RCC 7860 (cell line): Measurements from ENCODE around the gene BLNK.

Experiments used
- DNase-seq: peaks from one replicate; pipeline ENCODE4 v3.0.0-alpha.2; 2015; ENCODE audit warnings: low spot score
- FAIRE-seq: peaks from 2 replicates; lab custom pipeline; 2012; peaks lifted over from hg19 to GRCh38; lab: Jason Lieb, UNC

Gene BLNK

GRCh38 chr10:96289218-96289910, 18.0 kb upstream of the BLNK start:
- FAIRE-seq: no peak

GRCh38 chr10:96288151-96288621, 16.8 kb upstream of the BLNK start:
- DNase-seq (no peak), FAIRE-seq (no peak)

More at GRCh38 chr10:96289218-96289910, 18.0 kb upstream of the BLNK start:
- DNase-seq: no peak

GRCh38 chr10:96287392-96288105, 16.2 kb upstream of the BLNK start:
- DNase-seq (no peak), FAIRE-seq (no peak)

GRCh38 chr10:96285331-96285752, 14.0 kb upstream of the BLNK start:
- DNase-seq: no peak
- no peak for FAIRE-seq

GRCh38 chr10:96283756-96284155, 12.4 kb upstream of the BLNK start:
- DNase-seq (no peak), FAIRE-seq (no peak)

GRCh38 chr10:96283351-96283750, 12.0 kb upstream of the BLNK start:
- no peak for FAIRE-seq
- DNase-seq: no peak

GRCh38 chr10:96281444-96282029, 10.2 kb upstream of the BLNK start:
- DNase-seq (no peak), FAIRE-seq (no peak)

GRCh38 chr10:96280859-96281258, 9.5 kb upstream of the BLNK start:
- DNase-seq (no peak), FAIRE-seq (no peak)

GRCh38 chr10:96279191-96279641, 7.8 kb upstream of the BLNK start:
- FAIRE-seq (no peak), DNase-seq (no peak)

GRCh38 chr10:96276831-96277230, 5.5 kb upstream of the BLNK start:
- DNase-seq (no peak), FAIRE-seq (no peak)

- DNase-seq: no peak
- no peak for FAIRE-seq
These were observed 5.1 kb upstream of the BLNK start for GRCh38 chr10:96276426-96276825.

GRCh38 chr10:96275685-96276418, 4.5 kb upstream of the BLNK start:
- no peak for FAIRE-seq

GRCh38 chr10:96272316-96273280, 1.2 kb upstream of the BLNK start:
- DNase-seq: no peak
- FAIRE-seq: no peak

More at GRCh38 chr10:96275685-96276418, 4.5 kb upstream of the BLNK start:
- no peak for DNase-seq

- no peak for FAIRE-seq
- no peak for DNase-seq
These were observed 798 bp downstream of the BLNK start for GRCh38 chr10:96270571-96270970.

GRCh38 chr10:96269438-96270300, 1.7 kb downstream of the BLNK start:
- FAIRE-seq: no peak
- DNase-seq: no peak

- DNase-seq (no peak), FAIRE-seq (no peak)
These were observed 2.9 kb downstream of the BLNK start for GRCh38 chr10:96268341-96268909.

- DNase-seq (no peak), FAIRE-seq (no peak)
These were observed 4.1 kb downstream of the BLNK start for GRCh38 chr10:96267234-96267705.

GRCh38 chr10:96266118-96266770, 5.1 kb downstream of the BLNK start:
- no peak for FAIRE-seq
- no peak for DNase-seq
